ENCODE results near the gene ZFYVE27.

The ZFYVE27 gene

DNA sequence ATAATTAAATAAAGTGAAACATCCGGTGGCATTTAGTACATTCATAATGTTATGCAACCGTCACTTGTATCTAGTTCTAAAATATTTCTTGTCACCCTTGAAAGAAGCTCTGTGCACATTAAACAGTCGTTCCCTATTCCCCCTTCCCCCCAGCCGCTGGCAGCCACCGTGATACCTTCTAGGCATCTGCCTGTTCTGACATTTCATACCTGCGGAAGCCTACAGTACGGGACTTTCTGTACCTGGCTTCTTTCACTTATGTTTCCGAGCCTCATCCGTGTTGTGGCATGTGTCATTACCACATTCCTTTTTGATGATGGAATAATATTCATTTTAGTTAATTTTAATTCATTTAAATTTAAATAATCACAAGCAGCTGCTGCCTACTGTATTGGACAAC lies 48.8 kb downstream of the ZFYVE27 start:
- Histone ChIP-seq H3K9me3 (no peaks in the 10 kb centered on the region), H3K36me3 (no peaks in the 10 kb centered on the region), H3K4me1 (peaks cover 8% of the 10 kb centered on the region), H3K27me3 (peaks cover 6% of the 10 kb centered on the region), H3K4me3 (ENCODE audit: low read depth, low read length) (no peak overlapping the region)
- DNase-seq, result no peak
- TF ChIP-seq, protein P1, sequence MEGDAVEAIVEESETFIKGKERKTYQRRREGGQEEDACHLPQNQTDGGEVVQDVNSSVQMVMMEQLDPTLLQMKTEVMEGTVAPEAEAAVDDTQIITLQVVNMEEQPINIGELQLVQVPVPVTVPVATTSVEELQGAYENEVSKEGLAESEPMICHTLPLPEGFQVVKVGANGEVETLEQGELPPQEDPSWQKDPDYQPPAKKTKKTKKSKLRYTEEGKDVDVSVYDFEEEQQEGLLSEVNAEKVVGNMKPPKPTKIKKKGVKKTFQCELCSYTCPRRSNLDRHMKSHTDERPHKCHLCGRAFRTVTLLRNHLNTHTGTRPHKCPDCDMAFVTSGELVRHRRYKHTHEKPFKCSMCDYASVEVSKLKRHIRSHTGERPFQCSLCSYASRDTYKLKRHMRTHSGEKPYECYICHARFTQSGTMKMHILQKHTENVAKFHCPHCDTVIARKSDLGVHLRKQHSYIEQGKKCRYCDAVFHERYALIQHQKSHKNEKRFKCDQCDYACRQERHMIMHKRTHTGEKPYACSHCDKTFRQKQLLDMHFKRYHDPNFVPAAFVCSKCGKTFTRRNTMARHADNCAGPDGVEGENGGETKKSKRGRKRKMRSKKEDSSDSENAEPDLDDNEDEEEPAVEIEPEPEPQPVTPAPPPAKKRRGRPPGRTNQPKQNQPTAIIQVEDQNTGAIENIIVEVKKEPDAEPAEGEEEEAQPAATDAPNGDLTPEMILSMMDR (IDR thresholded peaks at IDR 0.05; ENCODE audit: low read depth, low read length), result no peak

DNA sequence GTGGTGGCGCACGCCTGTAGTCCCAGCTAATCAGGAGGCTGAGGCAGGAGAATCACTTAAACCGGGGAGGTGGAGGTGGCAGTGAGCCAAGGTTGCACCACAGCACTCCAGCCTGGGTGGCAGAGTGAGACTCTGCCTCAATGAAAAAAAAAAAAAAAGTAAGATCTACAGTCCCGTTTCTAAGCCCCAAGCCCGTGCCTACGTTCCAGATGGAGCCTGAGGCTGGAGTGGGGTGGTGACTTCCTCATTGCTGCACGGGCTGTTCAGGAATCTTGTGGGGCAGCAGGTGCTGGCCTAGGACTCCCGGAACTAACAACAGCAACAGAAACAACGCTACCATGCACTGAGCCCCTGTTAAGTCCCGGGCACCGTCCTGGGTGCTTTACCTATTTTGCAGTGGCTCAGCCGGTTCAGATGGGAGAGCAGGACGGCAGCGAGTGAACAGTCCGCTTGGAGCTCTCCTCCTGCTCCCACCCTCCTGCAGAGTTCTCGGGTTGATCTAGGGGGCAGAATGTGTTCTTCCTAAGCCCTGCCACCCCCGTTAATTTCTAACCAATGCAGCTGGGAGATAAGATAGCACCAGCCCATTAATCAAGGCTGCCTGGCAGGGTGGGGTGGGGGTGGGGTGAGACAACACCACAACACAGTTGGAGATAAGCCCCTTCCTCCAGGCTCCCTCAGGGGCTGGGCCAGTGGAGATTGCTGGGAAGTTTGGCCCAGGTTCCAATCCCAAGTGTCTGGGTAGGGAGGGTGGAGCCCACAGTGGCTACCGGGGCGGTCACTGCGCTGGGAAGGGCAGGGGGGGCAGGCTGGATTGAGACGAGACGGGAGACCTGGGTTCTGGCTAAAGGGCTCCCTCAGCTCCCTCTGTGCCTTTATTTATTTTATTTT lies 51.9 kb downstream of the ZFYVE27 start:
- H3K4me3 ChIP-seq (ENCODE audit: low read depth, low read length), result no peak overlapping the region
- no peaks in the 10 kb centered on the region for H3K36me3 ChIP-seq
- H3K4me1 ChIP-seq, result peaks cover 8% of the 10 kb centered on the region
- H3K27me3 ChIP-seq, result peaks cover 6% of the 10 kb centered on the region
- DNase-seq, result peak; percentile 73
- H3K9me3 ChIP-seq, result no peaks in the 10 kb centered on the region
- TF ChIP-seq, protein P1 (IDR thresholded peaks at IDR 0.05; ENCODE audit: low read depth, low read length), result no peak

DNA sequence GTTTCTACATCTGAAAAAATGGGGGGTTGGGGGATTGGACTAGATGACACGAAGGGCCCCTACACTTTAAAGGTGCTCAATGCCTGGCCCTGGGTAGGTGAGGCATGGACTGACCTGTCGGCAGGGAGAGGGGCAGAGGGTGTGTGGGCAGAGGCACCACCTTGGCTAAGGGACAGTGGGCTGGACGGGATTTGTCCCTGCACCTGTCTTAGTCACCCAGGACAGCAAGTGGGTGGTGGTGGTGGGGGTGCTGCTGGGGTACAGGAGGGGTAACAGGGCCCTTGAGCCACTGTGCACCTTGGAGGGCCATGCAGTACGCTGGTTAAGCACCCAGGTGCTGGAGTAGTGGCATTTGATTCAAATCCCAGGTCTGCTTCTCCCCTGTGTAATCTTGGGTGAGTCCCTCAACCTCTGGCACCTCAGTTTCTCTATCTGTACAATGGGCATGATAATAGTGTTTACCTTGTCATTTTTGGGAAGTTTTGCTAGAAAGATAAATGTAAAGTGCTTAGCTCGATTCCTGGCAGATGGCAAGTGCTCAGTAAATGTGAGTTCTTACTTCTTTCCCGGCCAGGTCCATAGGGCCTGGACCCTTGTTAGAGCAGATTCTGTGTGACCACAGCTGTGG lies 53.0 kb downstream of the ZFYVE27 start:
- Histone ChIP-seq H3K27me3 (peaks cover 6% of the 10 kb centered on the region), H3K4me3 (ENCODE audit: low read depth, low read length) (no peak overlapping the region), H3K9me3 (no peaks in the 10 kb centered on the region), H3K4me1 (peaks cover 8% of the 10 kb centered on the region), H3K36me3 (no peaks in the 10 kb centered on the region)
- TF ChIP-seq, protein P1 (IDR thresholded peaks at IDR 0.05; ENCODE audit: low read depth, low read length), result no peak
- DNase-seq, result no peak

DNA sequence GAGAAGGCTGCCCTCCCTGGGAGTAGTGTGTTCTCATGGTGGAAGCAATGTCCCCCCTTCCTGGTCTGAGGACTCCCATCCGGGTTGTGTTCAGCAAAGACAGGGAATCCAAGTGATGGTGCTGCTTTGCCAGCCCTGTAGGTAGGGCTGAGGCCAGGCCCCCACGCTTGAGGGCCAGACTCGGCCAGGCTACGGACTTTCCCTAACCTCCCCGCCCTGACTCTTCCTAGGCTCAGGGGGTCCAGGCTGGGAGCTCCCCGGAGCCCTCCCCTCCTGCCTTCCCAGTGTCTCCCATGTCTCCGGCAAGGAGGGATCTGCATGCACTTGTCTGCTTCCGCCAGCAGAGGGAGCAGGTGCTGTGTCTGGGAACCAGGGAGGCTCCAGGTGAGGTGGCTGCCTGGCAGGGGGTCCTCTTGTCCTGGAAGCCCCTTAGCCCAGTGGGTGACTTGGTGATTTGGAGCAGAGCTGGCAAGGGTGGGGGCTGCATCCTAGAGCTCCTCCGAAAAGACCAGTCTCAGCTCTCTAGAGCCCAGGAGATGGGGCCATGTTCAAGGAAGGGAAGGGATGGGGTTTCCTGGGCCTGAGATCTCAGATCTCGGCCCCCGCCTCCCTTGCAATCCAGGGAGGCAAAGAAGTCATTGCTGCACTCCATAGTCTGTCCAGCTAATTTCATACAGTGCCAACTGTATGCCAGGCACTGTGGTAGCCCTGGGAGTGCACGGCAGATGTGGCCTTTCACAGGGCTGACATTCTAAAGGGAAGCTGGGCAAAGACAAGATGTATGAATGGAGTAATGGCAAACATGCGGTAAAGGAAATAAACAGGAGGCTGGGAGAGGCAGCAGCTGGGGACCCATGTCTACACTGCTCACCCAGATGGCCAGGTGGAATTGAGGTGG lies 55.1 kb downstream of the ZFYVE27 start:
- TF ChIP-seq, protein P1 (IDR thresholded peaks at IDR 0.05; ENCODE audit: low read depth, low read length), result peak; percentile 89
- Histone ChIP-seq H3K4me3 (ENCODE audit: low read depth, low read length) (no peak overlapping the region), H3K4me1 (peaks cover 8% of the 10 kb centered on the region), H3K27me3 (peaks cover 6% of the 10 kb centered on the region), H3K36me3 (no peaks in the 10 kb centered on the region), H3K9me3 (no peaks in the 10 kb centered on the region)
- peak; percentile 70 for DNase-seq

DNA sequence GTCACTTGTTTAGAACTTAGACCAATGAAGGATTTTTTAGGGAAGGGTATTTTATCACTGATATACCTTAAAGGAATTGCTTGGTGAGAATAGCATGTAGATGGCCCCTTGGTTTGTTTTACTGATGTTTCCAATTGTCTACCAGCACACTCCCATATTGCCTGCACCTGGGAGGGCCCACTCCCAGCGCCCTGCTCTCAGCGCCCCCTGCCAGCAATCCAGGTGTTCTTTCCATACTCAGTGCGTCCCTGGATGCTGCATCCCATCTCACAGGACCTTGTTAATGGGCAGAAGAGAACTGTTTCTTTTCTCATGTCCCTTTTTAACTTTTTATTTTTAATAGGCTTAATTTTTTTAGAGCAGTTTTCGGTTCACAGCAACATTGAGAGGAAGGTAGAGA lies 59.0 kb downstream of the ZFYVE27 start:
- Histone ChIP-seq H3K9me3 (no peaks in the 10 kb centered on the region), H3K27me3 (no peaks in the 10 kb centered on the region), H3K4me1 (no peaks in the 10 kb centered on the region), H3K36me3 (no peaks in the 10 kb centered on the region), H3K4me3 (ENCODE audit: low read depth, low read length) (no peak overlapping the region)
- TF ChIP-seq, protein P1 (IDR thresholded peaks at IDR 0.05; ENCODE audit: low read depth, low read length), result 0 out of 2 replicates have a peak, but pooled peaks have one; percentile 7
- no peak for DNase-seq

Measured in BE2C (cell line).